IPS DF 4.7 (cell line): ENCODE measurements around the gene VAV2.
"Not testable (repeated sequence)": the region's sequence is repeated elsewhere in the genome, so short reads cannot be mapped to it uniquely, and the experiment has no call there.

Experiments
- DNase-seq: peaks from one replicate; pipeline ENCODE4 v3.0.0-alpha.2; 2013; ENCODE audit warnings: low spot score; ENCODE audit errors: extremely low read depth

VAV2 gene

DNA sequence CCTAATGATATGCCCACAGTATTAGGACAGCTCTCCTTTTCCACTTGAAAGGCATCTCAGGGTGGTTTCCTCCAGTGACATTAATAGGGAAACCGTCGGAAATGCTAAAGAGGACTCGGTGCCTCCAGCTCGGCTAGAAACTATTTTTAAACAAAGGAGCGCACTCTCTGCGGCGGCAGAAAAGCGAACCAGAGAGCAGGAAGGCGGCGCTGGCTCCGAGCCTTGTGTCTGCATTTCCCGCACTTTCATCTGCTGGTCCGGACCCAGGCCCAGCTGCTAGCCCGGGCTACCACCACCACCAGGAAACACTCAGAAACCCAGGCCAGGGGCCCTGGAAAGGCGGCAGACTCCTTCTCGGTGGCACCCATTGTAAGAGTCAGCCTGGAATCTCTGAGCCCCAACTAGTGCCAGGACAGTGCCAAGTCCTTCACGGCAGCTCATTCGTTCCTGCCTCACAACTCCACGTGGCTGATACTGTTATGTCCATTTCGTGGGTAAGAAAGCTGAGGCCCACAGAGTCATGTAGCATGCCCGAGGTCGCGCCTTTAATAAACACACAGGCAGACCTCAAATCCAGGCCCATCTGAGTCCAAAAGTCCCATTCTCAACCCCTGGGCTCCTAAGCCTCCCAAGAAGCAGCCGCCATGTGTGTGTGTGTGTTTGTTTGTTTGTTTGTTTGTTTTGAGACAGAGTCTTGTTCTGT is 73.9 kb downstream of the VAV2 start:
- no peak for DNase-seq

DNA sequence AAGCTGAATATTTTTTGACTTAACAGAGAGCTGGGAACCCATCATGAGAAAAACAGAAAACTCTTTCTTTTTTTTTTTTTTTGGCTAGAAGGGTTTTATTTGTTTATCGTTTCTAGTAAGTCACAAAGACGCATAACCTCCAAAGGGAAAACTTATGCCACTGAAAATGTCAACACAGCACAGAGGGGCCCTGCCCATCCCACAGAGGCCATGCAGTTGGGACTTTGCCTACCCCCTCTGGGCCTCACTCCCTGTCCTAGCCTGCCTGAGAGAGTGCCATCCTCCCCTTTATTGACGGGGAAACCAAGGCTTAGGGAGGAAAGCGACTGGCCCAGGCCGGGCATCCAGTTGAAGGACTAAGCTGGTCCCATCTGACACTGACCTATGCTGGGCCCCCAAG is 74.7 kb downstream of the VAV2 start:
- DNase-seq, result no peak

DNA sequence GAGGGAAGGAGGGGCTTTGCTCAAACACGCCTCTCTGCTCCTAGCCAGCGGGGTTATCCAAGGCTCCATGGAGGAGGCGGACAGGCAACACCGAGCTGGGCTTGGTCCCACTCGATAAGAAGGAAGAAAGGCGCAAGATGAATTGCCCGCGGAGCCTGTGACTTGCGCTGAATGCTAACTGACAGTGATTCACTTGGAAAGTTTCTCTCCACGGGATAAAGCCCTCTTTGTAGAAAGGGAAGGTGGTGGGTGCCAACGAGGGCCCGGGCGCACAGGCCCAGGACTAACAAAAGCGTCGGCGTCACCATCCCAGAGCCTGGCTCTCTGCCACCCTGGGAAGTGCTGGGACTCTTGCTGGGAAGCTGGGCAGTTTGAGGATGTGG is 76.0 kb downstream of the VAV2 start:
- DNase-seq, result no peak

DNA sequence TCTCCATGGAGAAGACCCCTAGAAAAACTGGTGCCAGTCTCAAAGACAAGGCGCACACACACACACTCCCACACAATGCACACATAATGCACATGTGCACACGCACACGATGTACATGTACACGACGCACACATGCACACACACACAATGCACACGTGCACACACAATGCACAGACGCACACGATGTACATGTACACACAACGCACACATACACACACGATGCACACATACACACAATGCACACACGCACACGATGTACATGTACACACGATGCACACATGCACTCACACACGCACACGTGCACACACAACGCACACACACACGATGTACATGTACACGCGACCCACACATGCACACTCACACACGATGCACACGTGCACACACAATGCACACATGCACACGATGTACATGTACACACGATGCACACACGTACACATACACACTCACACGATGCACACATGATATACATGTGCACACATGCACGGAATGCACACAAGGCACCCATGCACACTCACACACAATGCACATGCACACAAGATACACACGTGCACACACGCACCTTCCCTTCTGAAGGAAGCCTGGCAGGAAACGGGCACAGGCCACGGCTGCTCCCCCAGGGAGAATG is 76.5 kb downstream of the VAV2 start:
- no peak for DNase-seq

DNA sequence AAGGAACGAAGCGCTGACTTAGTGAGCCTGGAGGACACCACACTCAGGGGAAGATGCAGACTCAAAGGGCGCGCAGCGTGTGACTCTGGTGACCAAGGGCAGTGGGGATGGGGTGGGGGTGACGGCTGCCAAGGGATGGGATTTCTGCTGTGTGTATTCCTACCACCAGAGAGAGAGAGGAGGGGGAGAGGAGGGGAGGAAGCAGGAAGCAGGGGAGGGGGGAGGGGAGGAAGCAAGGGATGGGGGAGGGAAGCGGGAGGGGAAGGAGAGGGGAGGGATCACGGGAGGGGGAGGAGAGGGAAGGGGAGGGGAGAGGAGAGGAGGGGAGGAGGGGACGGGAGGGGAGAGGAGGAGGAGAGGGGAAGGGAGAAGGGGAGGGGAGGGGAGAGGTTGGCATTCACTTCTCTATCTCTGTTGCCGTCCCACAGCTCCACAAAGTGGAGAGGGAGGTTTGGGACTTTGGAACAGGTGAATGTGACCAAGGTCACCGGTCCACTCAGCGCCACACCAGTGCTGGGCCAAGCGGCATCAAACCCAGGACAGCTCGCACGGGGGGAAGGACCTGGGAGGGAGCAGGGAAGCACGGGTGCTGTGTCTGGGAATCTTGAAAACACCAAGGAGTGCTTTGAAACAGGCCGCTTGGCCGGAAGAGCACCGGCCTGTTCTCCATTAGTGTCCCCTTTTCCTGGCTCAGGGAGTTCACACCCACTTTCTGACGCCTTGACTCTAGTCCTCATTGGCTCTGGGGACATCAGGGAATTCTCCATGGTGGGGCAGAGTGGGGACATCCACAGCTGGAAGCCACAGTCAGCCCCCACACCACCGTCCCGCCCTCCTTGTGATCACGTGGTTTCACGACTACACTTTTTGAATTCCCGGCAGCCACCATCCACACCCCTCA is 77.4 kb downstream of the VAV2 start:
- DNase-seq, result no peak

DNA sequence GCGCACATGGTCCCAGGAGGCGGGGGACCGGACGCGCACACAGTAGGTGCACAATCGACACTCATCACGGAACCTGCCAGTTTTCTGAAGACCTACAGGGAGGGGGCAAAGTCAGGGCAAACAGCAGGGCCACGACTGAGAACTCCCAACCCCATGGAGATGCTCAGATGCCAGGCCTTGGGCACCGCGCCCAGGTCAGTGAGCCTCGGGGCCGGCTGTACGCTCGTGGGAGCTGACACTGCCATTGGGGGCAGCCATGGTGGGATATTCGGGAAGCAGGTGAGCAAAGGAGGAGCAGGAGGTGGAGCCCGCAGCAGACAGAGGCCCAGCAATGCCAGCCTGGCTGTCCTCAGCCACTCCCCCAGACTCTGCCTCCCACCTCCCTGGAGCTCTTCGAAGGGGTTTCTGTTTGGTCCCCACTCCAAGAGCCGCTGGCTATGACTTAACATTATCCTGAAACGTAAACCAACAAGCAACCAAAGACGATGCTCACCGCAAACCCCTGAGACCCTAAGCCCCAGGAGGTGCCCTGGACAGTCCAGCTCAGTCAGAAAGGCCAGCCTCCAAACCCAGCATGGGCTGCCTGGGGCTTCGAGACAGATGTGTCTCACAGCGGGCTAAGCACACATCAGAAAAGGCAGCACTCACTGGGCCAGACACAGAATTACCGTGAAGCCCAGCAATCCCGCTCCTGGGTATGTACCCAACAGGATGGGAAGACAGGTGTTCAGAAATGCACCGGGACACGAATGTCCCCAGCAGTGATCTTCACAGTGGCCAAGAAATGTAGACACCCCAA is 78.4 kb downstream of the VAV2 start:
- no peak for DNase-seq

DNA sequence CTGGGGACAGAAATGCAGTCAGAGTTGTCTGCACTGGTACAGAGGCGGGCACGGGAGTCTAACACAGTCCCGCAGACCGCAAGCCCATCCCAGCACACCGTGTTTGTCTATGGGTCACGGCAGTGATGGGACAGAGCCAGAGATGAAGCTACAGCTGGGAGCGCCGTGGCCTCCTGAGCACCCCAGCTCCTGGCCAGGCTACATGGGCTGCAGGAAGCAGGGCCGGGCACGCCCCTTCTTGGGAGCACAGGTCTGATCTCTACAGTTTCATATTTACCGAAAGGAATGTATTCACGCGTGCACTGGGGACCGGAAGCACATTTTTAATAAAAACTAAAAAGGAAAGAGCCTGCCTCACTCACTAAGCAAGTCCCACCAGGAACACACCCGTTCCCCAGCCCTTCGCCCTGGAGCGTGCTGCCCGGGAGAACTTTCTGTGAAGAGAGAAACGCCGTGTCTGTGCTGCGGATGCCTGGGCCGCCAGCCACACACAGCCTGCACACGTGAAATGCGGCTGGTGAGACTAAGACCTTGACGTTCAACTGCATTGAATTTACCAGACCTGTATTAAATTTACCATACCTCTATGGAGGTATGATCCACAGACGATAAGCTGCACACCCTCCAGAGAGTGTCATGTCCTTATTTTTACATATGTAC is 81.1 kb downstream of the VAV2 start:
- DNase-seq, result no peak

DNA sequence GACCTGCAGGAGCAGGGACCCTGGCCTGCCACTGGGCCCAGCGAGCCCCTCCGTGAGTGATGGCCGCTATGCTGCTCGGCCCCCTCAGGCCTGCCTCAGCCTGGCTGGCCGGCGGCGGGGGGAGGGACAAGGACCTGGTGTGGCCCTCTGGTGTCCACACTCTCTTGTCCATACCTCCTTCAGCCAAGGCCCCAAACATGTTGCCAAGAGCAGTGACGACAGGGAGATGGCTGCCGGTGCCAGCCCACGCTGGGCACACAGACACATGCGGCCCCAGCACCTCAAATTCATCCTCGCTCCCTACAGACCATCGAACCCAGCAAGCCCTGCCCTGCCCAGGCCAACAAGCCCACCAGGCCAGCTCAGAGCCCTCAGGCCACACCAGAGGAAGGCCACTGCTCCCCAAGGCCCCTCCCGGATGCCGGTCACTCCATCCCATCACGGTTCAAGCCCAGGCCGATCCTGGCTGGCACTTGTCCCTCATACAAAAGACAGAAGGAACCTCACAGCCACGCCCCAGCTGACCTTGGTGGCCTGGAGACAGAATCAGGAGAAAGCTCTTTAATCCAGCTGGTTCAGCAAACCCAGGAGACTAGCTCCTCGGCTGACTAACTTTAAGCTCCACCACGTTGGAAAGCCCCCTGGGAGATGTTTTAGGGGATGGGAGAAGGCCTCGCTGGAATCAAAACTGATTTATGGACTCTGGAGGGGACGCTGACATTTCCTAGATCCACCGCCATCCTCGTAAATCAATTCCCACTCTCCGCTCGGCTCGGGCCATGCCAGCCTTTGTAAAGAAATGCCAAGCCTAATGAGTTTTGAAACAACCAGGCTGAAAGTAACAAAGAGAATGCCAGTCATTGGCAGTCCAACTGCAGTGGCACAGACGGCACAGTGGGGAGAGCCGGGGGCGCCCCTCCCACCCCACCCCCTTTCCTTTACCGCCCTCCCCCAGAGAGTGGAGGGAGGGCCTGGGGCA is 84.9 kb downstream of the VAV2 start:
- DNase-seq, result no peak

DNA sequence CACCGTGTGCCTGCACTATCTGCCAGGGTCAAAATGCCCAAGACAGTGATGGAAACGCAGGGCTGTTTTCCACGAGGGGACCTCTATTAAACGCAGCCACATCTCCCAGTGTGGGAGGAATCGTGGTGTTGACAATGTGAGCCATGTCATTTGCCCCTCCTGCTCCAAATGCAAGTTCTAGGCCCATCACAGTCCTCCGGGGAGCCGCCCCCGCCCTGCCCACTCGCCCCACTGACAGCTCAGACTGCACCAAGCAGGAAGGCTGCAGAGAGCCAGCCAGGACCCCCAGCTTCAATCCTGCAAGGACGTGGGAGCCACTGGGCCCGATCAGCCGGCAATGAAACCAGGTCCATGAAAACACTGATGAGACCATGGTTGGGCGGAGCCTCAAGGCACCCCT is 85.9 kb downstream of the VAV2 start:
- DNase-seq, result no peak

DNA sequence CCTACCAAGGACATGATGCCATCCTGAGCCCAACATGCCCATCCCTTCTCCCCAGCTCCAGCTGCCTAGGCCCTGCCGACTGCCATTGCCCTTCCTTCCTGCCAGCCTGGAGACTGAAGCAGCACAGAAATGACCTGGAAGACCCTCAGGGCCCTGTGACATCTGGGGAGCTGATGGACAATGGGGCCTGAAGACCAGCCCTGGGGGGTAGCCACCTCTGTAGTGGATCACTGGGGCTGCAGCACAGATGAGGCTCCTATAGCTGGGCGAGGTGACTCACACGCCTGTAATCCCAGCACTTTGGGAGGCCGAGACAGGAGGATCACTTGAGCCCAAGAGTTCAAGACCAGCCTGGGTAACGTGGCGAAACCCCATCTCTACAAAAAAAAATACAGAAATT is 86.6 kb downstream of the VAV2 start:
- DNase-seq, result no peak

DNA sequence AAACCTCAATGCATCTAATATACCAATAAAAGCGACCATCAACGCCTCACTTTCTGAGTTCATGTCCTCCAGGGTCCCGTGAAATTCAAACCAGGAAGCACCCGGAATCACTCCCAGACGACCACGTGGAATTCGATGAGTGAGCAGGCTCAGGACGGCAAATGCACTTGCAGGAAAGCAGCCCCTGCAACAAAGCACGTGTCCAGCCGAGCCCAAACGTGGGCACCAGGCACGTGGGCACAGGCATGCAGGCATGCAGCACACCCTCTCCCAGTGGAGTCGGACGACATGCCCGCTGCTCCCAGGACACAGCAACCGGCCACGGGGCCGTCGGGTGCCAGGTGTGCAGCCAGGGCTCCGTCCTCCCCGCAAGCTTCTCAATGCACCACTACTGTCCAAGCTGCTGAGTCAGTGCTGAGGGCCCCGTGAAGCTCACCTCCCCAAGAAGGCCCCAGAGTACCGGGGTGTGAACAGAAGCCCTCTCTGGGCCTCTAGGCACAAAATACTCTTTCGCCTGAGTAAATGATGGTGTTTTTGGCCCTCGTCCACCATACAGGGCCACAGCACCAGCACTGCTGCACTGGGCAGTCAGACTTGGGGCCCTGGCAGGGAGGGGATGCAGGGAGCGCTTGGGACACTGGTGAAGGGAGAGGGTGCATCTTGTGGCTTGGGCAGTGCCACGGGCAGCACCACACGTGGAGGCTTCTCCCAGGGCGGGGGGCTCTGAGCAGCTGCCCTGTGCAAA is 87.6 kb downstream of the VAV2 start:
- DNase-seq, result no peak

DNA sequence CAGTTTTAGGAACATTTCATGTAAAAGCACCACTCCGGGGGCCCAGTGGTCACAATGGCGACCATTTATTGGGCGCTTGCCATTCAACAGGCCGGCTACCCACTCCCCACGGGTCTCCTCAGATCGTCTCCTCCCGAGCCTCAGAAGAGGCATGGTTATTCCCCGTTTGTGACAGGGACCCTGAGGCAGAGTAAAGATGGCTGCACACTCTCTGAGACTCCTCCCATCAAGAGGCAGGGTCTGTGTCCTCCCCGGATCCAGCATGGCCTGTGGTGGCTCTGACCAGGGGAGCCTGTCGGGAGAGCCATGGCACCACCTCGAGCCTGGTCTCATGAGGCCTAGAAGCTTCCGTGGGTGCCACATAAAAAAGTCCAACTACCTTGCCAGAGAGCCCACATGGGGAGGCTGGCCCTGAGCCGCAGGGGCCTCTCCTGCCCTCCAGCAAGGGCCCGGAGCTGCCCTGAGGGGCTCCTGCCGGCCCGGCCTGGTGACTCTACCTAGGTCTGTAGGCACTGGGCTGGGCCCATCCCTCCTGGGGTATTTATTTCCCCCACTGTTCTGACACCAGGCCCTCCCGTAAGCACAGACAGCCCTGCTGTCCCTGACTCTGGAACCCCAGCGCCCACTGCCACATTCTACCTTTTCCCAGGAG is 90.8 kb downstream of the VAV2 start:
- no peak for DNase-seq

DNA sequence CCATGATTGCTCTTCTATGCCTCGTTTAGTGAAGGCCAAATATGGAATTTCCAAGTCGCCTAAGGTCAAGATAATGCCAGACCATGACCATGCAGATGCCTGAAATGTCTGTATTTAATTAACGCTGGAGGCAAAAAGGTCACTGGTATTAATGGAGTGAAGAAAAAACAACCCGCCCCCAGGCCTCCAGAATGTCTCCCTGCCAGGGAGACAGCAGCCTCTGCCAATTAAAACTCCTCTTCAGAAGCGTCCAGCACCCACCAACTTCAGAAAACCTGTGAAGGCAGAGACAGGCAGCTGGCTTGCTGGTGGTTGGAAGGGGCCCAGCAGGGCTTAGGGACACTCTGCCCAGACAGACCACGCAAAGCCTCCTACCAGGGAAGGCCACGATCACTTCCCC is 94.4 kb downstream of the VAV2 start:
- DNase-seq, result no peak

DNA sequence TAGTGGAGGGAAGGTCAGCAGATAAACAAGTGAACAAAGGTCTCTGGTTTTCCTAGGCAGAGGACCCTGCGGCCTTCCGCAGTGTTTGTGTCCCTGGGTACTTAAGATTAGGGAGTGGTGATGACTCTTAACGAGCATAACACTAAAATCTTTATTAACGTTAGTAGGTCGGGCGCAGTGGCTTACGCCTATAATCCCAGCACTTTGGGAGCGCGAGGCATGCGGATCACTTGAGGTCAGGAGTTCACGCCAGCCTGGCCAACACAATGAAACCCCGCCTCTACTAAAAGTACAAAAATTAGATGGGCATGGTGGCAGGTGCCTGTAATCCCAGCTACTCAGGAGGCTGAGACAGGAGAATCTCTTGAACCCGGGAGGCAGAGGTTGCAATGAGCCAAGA is 96.1 kb downstream of the VAV2 start:
- DNase-seq, result not testable (repeated sequence)

DNA sequence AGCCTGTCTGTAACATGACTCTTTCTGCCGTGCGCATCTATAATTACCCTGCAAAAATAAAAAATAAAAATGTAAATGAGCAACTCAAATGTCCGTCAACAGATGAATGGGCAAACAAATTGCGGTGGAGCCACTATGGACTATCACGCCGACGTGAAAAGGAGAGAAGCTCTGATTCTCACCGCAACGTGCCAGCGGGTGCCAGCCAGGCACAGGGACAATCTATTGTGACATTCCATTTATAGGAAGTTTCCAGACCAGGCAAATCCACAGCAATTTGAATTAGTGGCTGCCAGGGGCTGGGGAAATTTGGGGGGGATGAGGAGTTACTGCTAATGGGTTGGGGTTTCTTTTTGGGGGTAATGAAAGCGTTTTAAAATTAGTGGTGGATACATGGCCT is 96.8 kb downstream of the VAV2 start:
- DNase-seq, result no peak

DNA sequence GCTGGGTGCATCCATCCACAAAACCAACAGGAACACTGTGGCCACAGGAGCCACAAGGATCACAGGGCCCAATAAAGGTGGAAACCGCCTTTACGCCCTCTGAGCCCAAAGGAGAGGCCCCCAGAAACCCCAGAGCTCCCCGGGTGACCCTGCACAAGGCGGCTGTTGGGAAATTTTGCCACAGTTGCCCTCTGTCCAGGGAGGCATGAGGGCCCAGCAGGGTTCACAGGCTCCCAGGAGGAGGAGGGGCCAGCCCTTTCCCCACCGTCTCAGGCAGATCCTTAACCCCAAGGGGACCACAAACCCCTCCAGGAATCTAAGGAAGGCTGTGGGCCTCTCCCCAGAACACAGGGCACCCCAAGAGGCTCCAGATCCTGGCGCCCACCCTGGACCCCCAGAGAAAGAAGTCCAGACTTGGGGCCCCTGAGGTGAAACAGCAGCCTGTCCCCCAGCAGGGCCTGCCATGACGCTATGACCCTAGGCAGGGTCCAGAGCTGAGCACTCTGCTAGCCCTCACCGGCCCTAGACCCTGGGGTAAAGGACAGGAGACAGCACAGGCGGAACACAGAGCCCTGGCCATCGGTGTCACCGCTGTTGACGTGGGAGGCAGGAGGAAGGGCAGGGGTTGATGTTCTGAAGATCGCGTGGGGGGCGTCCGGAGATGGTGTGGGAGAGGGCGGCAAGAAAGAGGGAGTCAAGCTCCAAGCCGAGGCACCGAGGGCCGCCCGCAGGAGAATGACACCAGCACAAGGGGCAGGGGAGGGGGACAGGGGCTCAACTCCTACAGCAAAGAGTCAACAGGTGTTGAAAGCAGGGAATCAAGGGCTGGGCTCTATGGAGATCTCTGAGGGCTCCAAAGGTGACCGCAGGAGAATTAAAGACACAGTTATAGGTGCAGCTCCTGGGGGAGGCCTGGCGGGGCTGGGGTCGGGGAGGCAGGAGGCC is 97.5 kb downstream of the VAV2 start:
- DNase-seq, result no peak

DNA sequence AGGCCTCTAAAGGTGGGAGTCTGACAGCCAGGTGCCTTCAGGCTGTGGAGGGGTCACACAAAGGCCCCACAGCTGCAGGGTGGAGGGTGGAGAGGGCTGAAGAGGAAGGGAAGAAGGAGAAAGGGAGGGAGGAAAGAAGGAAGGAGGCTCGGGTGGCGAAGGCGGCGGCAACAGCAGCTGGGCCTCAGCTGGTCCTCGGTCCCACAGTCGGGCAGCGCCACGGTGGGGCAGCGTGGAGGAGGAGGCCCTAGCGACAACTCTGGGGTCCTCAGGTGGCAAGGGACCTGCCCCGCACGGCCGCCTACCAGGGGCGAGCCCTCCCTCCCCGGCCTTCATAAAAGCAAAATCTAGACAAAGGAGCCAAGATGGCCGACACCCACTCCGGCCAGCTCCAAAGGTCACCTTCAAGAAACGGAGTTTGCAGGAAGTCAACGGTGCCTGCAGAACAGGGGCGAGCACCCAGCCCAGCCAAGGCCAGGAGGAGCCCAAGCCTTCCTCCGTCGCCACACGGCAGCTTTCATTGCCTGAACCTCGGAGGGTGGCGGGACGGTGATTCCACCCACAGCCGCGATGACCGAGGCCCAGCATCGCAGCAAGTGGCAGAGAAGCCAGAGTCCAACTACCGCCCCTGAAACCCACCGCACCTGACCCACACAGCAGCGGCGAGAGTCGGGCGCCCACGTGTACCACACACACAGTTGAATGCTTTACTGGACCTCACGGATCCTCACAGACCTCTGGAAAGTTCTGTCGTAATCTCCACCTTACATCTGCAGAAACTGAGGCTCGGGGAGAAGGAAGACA is 98.7 kb downstream of the VAV2 start:
- DNase-seq, result no peak
